Stimulated activated CD8-positive, alpha-beta memory T cell treated with anti-CD3 and anti-CD28 coated beads, Interleukin-4, amount 100 ng/mL, for 48 hours (primary cell): Measurements from ENCODE around the gene PAF1.
A peak's percentile ranks its signal among the peaks of the same experiment; 100 is the strongest.
"Not testable (repeated sequence)": the region's sequence is repeated elsewhere in the genome, so short reads cannot be mapped to it uniquely, and the experiment has no call there.

Experiments
- DNase-seq: peaks from one replicate; pipeline ENCODE4 v3.0.0-alpha.2; 2020

The PAF1 gene

GRCh38 chr19:39380521-39381502 lies 10.1 kb downstream of the PAF1 start:
- no peak for DNase-seq

GRCh38 chr19:39379865-39380396 lies 11.0 kb downstream of the PAF1 start:
- DNase-seq: no peak

- DNase-seq: not testable (repeated sequence)
Measured at GRCh38 chr19:39379366-39379765, 11.5 kb downstream of the PAF1 start.

GRCh38 chr19:39377373-39378362 lies 13.2 kb downstream of the PAF1 start:
- no peak for DNase-seq

DNA sequence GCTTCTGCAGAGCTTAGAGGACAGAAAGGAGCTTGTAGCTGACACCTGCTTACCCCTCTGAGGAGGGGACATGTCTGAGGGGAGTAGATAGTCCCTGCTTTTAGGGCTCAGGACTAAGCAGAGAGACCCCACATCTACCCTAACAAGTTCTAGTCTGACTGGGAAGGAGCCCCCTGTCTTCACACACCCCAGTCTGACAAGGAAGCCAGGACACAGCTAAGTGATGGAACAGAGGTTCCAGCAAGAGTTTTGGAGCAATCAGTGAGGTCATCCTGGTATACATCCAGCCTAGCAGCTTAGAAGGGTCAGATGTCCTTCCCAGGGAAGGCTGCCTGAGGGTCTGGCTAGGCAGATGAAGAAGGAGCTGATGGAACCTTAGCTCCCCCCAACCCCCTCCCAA lies 15.0 kb downstream of the PAF1 start:
- DNase-seq: no peak

DNA sequence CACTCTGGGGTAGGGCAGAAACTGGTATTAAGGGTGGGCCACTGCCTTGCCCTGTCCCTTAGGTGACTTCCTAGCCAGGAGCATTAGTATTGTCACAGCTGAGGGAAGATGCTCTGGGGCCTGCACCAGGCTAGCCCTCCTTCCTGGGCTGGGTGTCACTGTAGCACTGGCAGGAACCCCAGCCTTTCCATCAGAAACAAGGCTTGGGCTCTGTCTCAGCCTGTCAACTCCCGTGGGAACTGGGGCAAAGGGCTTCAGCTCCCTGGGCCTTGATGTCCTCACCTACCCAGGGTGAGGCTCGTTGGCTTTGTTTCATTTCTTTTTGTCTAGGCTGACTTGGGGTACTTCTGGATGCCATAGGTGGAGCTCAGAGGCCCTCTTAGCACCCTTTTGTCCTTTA lies 18.0 kb downstream of the PAF1 start:
- no peak for DNase-seq

GRCh38 chr19:39372047-39372802 lies 18.7 kb downstream of the PAF1 start:
- no peak for DNase-seq

- DNase-seq: no peak
Measured at GRCh38 chr19:39370735-39371134, 20.2 kb downstream of the PAF1 start.

DNA sequence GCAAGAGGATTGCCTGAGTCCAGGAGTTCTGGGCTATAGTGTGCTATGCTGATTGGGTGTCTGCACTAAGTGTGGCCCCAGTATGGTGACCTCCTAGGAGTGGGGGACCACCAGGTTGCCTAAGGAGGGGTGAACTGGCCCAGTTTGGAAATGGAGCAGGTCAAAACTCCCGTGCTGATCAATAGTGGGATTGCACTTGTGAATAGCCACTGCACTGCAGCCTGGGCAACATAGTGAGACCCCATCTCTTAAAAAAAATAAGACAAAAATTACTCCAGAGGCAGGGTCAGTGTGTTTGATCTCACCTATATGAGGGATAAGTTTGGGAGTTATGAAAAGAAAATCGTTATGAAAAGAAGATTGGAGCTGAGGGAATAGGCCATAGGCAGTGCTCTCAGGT lies 21.7 kb downstream of the PAF1 start:
- DNase-seq: no peak

GRCh38 chr19:39365531-39365930 lies 25.4 kb downstream of the PAF1 start:
- DNase-seq: no peak

GRCh38 chr19:39363901-39364457 lies 26.9 kb downstream of the PAF1 start:
- no peak for DNase-seq

- DNase-seq: no peak
Measured at GRCh38 chr19:39362682-39363657, 27.9 kb downstream of the PAF1 start.

DNA sequence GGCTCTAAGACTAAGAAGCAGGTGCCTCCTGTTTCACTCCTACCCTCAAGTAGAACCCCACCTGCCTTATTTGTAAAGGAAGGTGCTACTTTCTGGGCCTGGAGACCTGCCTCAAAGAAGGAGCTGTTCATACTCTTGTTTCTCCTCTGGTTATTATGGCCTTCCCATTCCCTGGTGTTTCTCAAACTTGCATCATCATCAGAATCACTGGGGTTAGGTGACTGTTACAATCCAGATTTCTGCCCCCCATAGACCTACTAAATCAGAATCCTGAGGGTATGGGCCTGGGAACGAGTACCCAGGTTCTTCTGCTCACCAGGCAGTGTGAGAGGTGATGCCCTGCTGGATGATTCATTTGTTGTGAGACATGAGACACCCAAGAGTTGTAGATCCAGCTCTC lies 30.3 kb downstream of the PAF1 start:
- DNase-seq: no peak

DNA sequence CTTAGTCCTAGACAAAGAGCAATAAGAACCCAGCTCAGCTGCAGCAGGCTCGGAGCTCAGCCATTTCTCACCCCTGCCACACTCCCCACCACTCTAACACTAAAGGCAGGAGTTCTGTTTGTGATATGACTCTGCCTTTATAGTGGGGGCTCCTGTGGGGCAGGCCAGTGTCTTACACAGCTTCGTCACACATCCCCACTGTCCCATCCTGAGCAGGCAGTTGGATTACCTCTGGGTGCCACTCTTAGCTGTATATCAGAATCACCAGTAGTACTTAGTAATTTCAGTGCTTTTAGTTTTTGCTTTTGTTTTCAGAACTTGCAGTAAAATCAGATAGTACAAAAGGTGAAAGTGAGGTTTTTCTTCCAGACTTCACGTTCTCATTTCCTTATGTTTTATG lies 31.9 kb downstream of the PAF1 start:
- no peak for DNase-seq

- DNase-seq: no peak
Measured at GRCh38 chr19:39356647-39357046, 34.3 kb downstream of the PAF1 start.

DNA sequence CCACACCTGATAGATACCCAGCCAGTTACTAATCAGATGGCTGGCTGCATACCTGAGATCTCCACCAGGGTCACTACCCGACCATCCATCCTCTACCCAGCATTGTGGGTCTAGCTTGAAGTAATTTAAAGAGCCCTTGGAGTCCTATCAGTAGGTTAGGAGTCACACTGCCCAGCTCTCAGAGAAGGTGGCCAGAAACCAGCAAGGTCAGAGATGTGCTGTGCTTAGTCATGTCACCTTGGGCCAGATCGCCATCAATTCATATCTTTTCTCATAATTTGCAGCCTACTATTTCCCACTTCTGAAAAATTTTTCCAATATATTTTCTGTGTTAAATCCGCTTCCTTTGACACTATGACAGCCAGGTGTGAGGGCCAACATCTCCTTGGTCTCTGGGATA lies 34.8 kb downstream of the PAF1 start:
- DNase-seq: no peak

DNA sequence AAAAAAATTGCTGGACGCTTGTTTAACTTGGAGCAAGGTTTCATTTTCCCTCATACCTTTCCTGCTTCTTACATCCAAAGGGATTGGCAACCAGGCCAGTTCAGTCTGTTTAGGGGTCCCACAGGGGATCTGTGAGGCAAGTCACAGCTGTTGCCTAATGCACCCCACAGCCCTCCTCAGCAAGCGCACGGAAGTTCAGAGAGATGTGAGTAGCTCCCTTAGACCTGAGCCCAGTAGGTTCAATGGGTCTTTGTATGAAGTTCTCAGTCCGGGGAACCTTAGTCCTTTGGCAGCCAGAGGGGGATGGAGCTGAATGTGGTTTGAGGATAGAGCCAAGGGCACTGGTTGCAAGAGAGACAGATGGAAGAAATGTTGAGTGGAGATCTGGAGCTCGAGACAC lies 35.7 kb downstream of the PAF1 start:
- DNase-seq: no peak

DNA sequence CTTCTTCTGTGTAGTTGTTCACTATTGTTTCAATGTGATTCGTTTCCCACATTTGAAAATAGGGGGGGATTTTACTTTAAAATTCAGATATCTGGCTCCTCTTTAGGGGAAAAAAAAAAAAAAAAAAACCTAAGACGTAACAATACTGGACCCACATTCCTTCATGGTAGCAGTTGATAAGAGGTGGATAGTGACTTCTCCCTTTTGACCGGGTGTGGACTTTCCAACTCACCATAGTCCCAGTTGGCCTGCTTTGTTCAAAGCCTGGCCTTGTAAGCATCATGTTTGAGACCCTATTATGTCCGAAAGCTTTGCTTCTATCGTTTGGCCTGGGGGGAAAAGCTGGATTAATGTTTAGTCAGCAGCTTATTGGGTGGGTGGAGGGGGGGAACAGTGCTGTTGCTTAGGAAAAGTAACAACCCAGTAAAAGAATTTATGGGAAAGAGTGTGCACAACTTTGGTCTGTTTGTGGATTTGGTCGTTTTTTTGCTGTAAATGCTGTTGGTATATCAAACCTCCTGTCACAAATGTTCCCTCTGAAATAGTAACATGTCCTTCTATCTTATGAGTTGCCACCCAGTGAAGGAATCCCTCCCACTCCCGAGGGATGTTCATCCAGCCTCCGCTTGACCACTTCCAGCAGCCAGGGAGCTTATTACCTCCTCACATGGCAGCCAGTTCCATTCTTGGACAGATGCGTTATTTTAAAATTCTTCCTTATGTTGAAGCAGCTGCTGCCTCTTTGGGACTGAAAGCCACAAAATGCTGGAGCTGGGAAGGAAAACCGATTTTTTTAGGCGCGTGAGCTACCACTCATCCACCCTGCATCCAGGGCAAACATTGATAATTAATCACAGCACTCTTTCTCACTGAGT lies 38.3 kb downstream of the PAF1 start:
- DNase-seq: no peak

- DNase-seq: peak; percentile 61
Measured at GRCh38 chr19:39351537-39352064, 39.3 kb downstream of the PAF1 start.

GRCh38 chr19:39350156-39350555 lies 40.8 kb downstream of the PAF1 start:
- DNase-seq: no peak
